Measurements from ENCODE around the gene SPOCK1. TPM values are rescaled to one million over a fixed set of nuclear protein-coding genes. Genes with fewer than 3 reads are reported as not detected.

The SPOCK1 gene
- total and polyA plus RNA-seq, 7 donors = 4.2 to 52.7 (median 16.0) TPM

DNA sequence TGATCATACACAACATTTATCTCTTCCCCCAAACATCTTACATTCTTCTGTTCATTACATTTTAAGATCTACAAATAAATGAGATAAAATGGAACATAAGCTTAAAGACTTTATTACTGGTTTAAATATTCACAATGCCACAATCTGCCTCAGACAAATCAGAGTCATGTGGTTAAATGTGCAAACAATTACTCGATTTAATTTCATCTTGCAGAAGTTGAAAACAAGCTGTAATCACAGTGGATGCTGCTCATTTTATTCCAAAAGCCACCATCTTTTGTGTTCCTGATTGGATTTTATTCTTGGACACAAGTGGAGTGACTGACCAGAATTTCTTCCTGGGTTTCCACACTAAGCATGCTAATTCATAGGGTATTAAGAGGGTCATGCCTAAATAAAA is 33.2 kb downstream of the SPOCK1 start:
- ATAC-seq (no peak), DNase-seq (no peak)
- peaks cover 10% of the 10 kb centered on the region for H3K4me1 ChIP-seq
- intact Hi-C loops (cut with DNase I) = no loop called here
- no peak for TF ChIP-seq CTCF (IDR thresholded peaks at IDR 0.05)
- H3K27me3 ChIP-seq (ENCODE audit: insufficient read depth in 3 of 3, low read length in 2 of 3) = no peaks in the 10 kb centered on the region
- H3K36me3 ChIP-seq (ENCODE audit: insufficient read depth in 1 of 2, low read depth in 1 of 2) = no peaks in the 10 kb centered on the region
- no peak overlapping the region for H3K4me3 ChIP-seq
- no peak overlapping the region for H3K27ac ChIP-seq
- WGBS, 3 donors = 51 to 71% (median 51%) methylated on average over 1 of the region's 1 CpG
- H3K9me3 ChIP-seq = no peaks in the 10 kb centered on the region

DNA sequence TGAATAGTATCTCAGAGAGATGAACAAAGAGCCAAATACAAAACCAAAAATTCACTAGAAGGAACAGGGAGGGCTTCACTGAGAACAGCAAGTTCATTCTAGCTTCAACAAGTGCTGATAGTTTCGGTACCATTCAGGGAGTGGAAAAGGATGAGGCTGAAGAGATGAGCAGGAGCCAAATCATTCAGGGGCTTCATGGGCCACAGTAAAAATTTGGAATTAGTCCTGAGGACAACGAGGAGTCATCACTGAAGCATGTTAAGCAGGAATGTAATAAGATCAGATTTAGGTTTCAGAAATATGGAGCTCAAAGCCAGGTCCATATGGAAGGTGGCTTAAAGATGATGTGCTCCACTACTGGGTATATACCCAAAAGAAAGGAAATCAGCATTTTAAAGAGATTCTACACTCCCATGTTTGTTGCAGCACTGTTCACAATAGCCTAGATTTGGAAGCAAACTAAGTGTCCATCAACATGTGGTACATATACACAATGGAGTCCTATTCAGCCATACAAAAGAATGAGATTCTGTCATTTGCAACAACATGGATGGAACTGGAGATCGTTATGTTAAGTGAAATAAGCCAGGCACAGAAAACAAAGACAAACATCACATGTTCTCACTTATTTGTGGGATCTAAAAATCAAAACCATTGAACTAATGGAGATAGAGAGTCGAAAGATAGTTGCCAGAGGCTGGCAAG is 36.2 kb downstream of the SPOCK1 start:
- intact Hi-C loops (cut with DNase I) = no loop called here
- Histone ChIP-seq H3K4me1 (peaks cover 10% of the 10 kb centered on the region), H3K27me3 (ENCODE audit: insufficient read depth in 3 of 3, low read length in 2 of 3) (no peaks in the 10 kb centered on the region), H3K36me3 (ENCODE audit: insufficient read depth in 1 of 2, low read depth in 1 of 2) (no peaks in the 10 kb centered on the region), H3K27ac (no peak overlapping the region), H3K4me3 (no peak overlapping the region), H3K9me3 (no peaks in the 10 kb centered on the region)
- ATAC-seq (no peak), DNase-seq (no peak)
- WGBS, 3 donors = 61 to 67% (median 64%) methylated on average over 4 of the region's 4 CpGs
- TF ChIP-seq CTCF (IDR thresholded peaks at IDR 0.05) = no peak

DNA sequence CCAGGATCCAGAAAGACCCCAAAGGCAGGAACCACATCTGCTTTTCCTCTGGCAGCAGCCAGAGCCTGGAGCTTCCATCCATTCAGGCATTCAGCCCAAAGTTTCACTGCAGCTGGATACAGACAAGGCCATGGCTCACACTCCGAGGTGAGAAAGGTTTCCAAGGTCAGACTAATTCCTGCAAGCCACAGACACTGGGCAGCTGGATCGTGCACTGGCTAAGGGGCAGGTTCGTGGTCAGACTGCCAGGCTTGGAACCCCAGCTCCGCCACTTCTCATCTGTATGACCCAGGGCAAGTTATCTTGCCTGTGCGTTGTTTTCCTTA is 36.9 kb downstream of the SPOCK1 start:
- TF ChIP-seq CTCF (IDR thresholded peaks at IDR 0.05) = no peak
- Histone ChIP-seq H3K27me3 (ENCODE audit: insufficient read depth in 3 of 3, low read length in 2 of 3) (no peaks in the 10 kb centered on the region), H3K36me3 (ENCODE audit: insufficient read depth in 1 of 2, low read depth in 1 of 2) (no peaks in the 10 kb centered on the region), H3K4me1 (peaks cover 10% of the 10 kb centered on the region), H3K27ac (no peak overlapping the region), H3K4me3 (no peak overlapping the region), H3K9me3 (no peaks in the 10 kb centered on the region)
- DNase-seq = no peak
- no peak for ATAC-seq
- 36 to 45% (median 42%) methylated on average over 5 of the region's 5 CpGs for WGBS, 3 donors
- intact Hi-C loops (cut with DNase I) = no loop called here

DNA sequence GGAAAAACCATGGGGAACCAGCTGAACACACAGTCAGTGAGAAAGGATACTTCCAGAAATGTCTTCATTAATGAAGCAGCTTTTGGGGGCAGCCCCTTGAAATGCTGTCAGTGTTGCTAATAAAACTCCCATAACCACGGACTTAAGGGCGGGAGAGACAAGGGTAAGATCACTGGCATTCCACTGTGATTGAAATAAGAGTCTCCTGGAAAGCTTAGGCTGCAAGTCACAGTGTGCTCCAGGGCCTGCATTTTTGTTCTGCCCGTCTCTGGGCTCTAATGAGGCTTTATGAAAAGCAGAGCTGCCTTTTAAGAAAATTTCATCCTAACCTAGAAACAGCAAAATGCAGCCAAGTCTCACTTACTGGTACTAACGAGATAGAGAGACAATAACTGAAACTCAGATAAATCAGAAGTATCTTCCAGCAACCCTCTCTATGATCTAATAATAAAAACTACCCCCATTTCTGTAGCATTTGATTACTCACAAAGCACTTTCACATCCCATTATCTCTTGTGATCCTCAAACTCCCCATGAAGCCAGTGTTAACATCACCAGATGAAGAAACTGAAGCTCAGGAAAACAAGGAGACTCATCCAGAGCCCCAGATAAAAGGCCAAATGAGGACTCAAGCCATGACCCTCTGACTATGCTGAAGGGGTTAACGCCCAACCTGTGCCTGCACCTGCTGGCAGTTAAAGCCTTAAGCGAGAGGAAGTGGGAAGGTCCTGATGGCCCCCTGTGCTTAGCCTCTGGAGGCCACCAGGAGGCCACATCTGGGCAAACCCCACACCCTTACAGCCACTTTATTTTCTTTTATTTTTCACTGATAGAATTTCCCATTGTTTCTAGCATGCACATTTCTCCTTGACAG is 37.5 kb downstream of the SPOCK1 start:
- intact Hi-C loops (cut with DNase I) = no loop called here
- 54 to 58% (median 57%) methylated on average over 6 of the region's 6 CpGs for whole genome bisulfite sequencing, 3 donors
- no peak for TF ChIP-seq CTCF (IDR thresholded peaks at IDR 0.05)
- Histone ChIP-seq H3K27ac (no peak overlapping the region), H3K36me3 (ENCODE audit: insufficient read depth in 1 of 2, low read depth in 1 of 2) (no peaks in the 10 kb centered on the region), H3K4me3 (no peak overlapping the region), H3K9me3 (no peaks in the 10 kb centered on the region), H3K4me1 (peaks cover 10% of the 10 kb centered on the region), H3K27me3 (ENCODE audit: insufficient read depth in 3 of 3, low read length in 2 of 3) (no peaks in the 10 kb centered on the region)
- ATAC-seq (no peak), DNase-seq (no peak)
